Mucosa of descending colon (tissue), 3 donors: ENCODE measurements around the gene ZBTB7C. TPM values are rescaled to one million over a fixed set of nuclear protein-coding genes. Genes with fewer than 3 reads are reported as not detected.

Experiments
- ATAC-seq: fragments of 200-7000 bp; cut with Tn5 transposase; one replicate; pipeline ENCODE4 v1.9.1; 2020; ENCODE audit warnings: mild to moderate bottlenecking, moderate library complexity
- DNase-seq, 3 donors: peaks; one replicate each; pipeline ENCODE4 v3.0.0-alpha.2; 2020
- H3K36me3 ChIP-seq: fragments of 200-600 bp; one replicate; pipeline ENCODE4 v1.8.0; 2021; ENCODE audit warnings: low read depth, mild to moderate bottlenecking
- H3K4me1 ChIP-seq: fragments of 200-600 bp; one replicate; pipeline ENCODE4 v1.8.0; 2021; ENCODE audit warnings: low read depth, mild to moderate bottlenecking
- H3K4me3 ChIP-seq: fragments of 200-600 bp; one replicate; pipeline ENCODE4 v1.8.0; 2021; ENCODE audit warnings: mild to moderate bottlenecking
- H3K9me3 ChIP-seq: fragments of 200-600 bp; one replicate; pipeline ENCODE4 v1.8.0; 2021; ENCODE audit warnings: mild to moderate bottlenecking
- intact Hi-C, 2 donors: fragments of 100-400 bp; cut with DNase I in 1 of 2; cut with micrococcal nuclease in 1 of 2; formaldehyde crosslinking; loops; one replicate each; pipeline versions ENCODE4 v1.11.0 to v1.11.1; 2022; cut with DNase I, micrococcal nuclease
- total RNA-seq, 3 donors: library from RNA; stranded (reverse); fragmentation: NEBNext Ultra II Directional in 2 of 3; extraction: Animal tissue kit (Norgen Biotek cat#: 25700) in 2 of 3; gene quantifications; one replicate each; pipeline versions ENCODE4 v1.2.1 to v1.2.4, GENCODE V29; 2021 to 2023
- TF ChIP-seq, protein P1 (sequence below): fragments of 200-600 bp; IDR thresholded peaks from one replicate; pipeline ENCODE4 v1.8.0; 2022; ENCODE audit warnings: antibody characterized with exemption, mild to moderate bottlenecking
- donor health status: DM: no; HTN: no; CAD: no; lungs with moderate emphysema.
- donor health status: DM: no; HTN: no; CAD: no.
- donor health status: DM: no; HTN: yes; CAD: no.

Gene ZBTB7C
- total RNA-seq, 3 donors from 2014 or later = 20.8 to 56.6 (median 38.2) TPM

DNA sequence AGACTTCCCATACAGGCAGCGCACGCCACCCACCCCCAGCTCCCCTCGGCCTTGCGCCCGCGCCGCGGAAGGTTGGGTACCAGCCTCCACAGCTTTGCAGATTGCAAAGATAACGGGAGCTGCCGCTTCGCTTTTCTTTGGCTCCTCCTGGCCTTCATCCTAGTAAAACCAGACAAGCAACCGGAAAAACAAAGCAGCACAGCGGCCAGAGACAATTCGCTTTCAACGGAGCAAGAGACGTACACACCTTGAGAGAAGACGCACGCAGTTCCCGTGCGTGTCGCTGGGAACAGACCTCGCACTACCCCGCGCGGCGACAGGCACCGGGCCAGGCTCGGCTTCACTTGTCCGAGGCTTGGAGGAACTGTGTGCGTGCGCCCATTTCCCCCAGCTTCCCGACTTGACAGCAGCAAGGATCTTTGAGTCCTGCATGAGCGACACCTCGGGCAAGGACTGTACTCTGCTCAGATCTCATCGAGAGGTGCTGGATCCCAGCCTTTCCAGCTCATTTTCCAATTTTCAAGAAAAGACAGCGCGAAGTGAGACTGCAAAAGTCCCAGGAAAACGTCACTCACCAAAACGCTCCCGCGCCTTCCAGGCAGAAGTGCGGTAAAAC lies 964 bp downstream of the ZBTB7C start:
- ATAC-seq (no peak), DNase-seq (no peak)
- Histone ChIP-seq H3K4me1 (peaks cover 11% of the 10 kb centered on the region), H3K9me3 (no peaks in the 10 kb centered on the region), H3K36me3 (no peaks in the 10 kb centered on the region), H3K4me3 (no peak overlapping the region)
- TF ChIP-seq, protein P1, sequence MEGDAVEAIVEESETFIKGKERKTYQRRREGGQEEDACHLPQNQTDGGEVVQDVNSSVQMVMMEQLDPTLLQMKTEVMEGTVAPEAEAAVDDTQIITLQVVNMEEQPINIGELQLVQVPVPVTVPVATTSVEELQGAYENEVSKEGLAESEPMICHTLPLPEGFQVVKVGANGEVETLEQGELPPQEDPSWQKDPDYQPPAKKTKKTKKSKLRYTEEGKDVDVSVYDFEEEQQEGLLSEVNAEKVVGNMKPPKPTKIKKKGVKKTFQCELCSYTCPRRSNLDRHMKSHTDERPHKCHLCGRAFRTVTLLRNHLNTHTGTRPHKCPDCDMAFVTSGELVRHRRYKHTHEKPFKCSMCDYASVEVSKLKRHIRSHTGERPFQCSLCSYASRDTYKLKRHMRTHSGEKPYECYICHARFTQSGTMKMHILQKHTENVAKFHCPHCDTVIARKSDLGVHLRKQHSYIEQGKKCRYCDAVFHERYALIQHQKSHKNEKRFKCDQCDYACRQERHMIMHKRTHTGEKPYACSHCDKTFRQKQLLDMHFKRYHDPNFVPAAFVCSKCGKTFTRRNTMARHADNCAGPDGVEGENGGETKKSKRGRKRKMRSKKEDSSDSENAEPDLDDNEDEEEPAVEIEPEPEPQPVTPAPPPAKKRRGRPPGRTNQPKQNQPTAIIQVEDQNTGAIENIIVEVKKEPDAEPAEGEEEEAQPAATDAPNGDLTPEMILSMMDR = no peak
- intact Hi-C loops = no loop called here

DNA sequence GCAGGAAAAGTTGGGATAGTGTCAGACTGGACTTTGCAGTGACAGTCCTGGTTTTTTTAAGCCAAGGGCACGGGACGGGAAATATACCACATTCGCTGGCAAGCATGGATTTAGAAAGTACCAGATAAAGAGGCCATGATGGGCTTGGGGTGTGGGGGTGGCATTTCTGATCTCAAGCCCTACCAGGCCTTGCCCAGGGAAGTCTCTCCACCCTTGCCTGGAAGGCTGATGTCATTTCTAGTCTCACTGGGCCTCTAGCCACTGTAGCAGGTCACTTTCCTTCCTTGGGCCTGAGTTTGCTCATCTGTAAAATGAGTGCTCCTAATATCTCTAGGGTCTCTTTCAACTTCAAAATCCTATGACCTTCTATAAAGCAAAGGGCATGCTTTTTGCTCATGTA lies 1.8 kb downstream of the ZBTB7C start:
- H3K4me1 ChIP-seq = peaks cover 11% of the 10 kb centered on the region
- intact Hi-C loops = no loop called here
- H3K9me3 ChIP-seq = no peaks in the 10 kb centered on the region
- no peak overlapping the region for H3K4me3 ChIP-seq
- H3K36me3 ChIP-seq = no peaks in the 10 kb centered on the region
- TF ChIP-seq, protein P1 = no peak
- DNase-seq = no peak
- ATAC-seq = no peak

DNA sequence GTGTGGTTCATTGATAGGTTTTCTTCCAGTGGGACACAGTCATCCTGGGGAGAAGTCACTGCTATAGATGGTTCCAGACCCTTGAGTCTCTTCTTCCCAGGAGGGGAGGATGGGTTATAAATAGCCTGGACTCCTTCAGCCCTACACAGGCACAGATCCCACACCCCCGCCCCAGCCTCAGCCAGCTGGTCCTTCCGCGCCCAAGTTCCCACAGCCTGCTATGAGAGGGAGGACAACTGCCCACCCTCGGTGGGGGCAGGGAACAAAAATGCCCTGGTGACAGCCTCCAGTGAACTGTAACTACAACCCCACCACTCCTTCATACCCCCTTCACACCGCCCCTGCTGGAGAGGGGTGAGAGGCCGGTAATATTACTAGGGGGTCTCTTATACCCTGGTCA lies 3.2 kb downstream of the ZBTB7C start:
- Histone ChIP-seq H3K36me3 (no peaks in the 10 kb centered on the region), H3K4me3 (no peak overlapping the region), H3K9me3 (no peaks in the 10 kb centered on the region), H3K4me1 (peaks cover 10% of the 10 kb centered on the region)
- TF ChIP-seq, protein P1 = no peak
- DNase-seq (no peak), ATAC-seq (no peak)
- intact Hi-C loops = no loop called here

DNA sequence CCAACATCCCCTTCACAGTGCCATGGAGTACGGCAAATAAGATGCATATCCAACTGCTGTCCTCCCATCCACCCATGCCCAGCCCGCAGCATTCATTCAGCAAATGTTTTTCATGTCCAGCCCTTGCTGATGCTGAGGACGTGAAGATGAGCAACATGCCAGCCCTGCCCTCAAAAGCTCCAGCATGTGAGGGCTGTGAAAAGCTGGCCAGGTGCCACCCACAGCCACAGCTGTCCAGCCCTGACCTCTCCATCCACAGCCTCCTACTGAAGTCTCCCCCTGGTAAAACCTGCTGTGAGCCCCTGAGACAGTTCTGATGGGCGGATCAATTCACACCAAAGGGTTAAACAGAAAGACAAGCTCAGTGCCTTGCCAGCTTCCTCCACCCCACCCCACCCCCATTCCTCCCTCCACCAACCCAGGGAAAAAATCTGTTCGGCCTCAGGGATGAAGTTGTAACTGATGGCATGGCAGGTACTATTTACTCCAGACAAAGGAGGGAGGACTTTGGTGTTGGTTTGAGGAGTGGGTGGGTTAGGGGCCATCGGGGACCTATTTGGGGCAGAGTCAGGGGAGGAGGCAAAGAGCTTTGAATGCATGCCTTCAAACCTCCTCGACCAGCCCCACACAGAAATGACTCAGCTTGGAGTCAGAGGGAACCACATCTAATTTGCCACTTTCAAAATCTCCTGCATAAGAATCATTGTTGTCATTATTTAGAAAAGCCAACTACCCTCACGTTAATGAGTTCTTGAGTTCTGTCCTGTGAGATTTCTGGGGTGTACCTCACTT lies 4.3 kb downstream of the ZBTB7C start:
- Histone ChIP-seq H3K4me1 (peaks cover 3% of the 10 kb centered on the region), H3K9me3 (no peaks in the 10 kb centered on the region), H3K4me3 (no peak overlapping the region), H3K36me3 (no peaks in the 10 kb centered on the region)
- no peak for DNase-seq
- TF ChIP-seq, protein P1 = no peak
- ATAC-seq = no peak
- intact Hi-C loops = no loop called here

DNA sequence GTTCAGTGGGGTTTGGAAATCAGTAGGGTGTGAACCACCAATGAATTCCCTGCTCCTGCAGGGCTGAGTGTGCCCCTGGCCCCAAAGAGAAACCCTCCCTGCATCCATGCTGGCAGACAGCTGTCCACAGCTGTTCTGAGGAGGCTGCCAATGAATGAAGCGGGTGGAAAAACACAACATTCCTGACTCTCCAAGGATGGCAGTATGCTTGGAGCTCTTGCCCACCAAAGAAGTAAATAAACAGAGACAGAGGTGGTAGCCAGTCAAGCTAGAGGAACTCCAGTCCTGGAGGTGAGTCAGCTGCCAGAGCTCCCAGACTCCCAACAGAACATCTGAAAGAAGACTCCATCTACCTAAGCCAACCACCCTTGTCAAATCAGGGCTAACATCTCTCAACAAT lies 6.2 kb downstream of the ZBTB7C start:
- Histone ChIP-seq H3K9me3 (no peaks in the 10 kb centered on the region), H3K4me3 (no peak overlapping the region), H3K4me1 (no peaks in the 10 kb centered on the region), H3K36me3 (no peaks in the 10 kb centered on the region)
- ATAC-seq = no peak
- TF ChIP-seq, protein P1 = no peak
- intact Hi-C loops = no loop called here
- DNase-seq = no peak
